ENCODE results near the gene SMIM32. TPM values are rescaled to one million over a fixed set of nuclear protein-coding genes. Genes with fewer than 3 reads are reported as not detected.

Gene SMIM32
- total RNA-seq, 1 donor from 2014 or later = 0.30 TPM

GRCh38 chr5:136141561-136141960, 51.4 kb downstream of the SMIM32 start:
- Histone ChIP-seq H3K4me1 (ENCODE audit: insufficient read depth, low read length) (no peaks in the 10 kb centered on the region), H3K9ac (ENCODE audit: low read length) (no peak overlapping the region), H3K79me2 (ENCODE audit: insufficient read depth, low read length) (peaks cover 100% of the 10 kb centered on the region), H4K20me1 (ENCODE audit: insufficient read depth, low read length) (peaks cover 98% of the 10 kb centered on the region), H3K4me2 (ENCODE audit: low read length) (no peak overlapping the region), H3K27me3 (ENCODE audit: insufficient read depth, low read length) (no peaks in the 10 kb centered on the region), H3K4me3 (ENCODE audit: insufficient read depth, low read depth, low read length) (no peak overlapping the region), H3K9me3 (ENCODE audit: insufficient read depth, low read depth, low read length) (no peaks in the 10 kb centered on the region), H3K27ac (ENCODE audit: low read depth, low read length) (no peak overlapping the region), H2AFZ (ENCODE audit: low read depth, low read length) (no peak overlapping the region), H3K36me3 (ENCODE audit: insufficient read depth, low read length) (no peaks in the 10 kb centered on the region)
- no peak for TF ChIP-seq CTCF (IDR thresholded peaks at IDR 0.05; ENCODE audit: insufficient read depth, low read depth, low read length)
- no peak for TF ChIP-seq EZH2 (IDR thresholded peaks at IDR 0.05; ENCODE audit: insufficient read depth, low read length)
- Mint-ChIP-seq H3K27ac (ENCODE audit: unreplicated experiment) (no peak overlapping the region), H3K9me3 (ENCODE audit: unreplicated experiment) (no peaks in the 10 kb centered on the region), H3K4me1 (ENCODE audit: low read depth, unreplicated experiment) (peaks cover 16% of the 10 kb centered on the region), H3K27me3 (ENCODE audit: low read depth, unreplicated experiment) (no peaks in the 10 kb centered on the region), H3K4me3 (ENCODE audit: unreplicated experiment) (no peak overlapping the region), H3K36me3 (ENCODE audit: low read depth, unreplicated experiment) (peaks cover 3% of the 10 kb centered on the region)
- no peak for FAIRE-seq
- DNase-seq (ENCODE audit: low read depth) = no peak

Other genes with a start within 250 kb of the SMIM32 start
- gene LECT2, start 238.2 kb downstream of the SMIM32 start, total RNA-seq = not detected in 2 replicates
- gene TGFBI, start 164.2 kb downstream of the SMIM32 start, total RNA-seq = 1,145 and 1,862 TPM in 2 replicates
- 70.0 and 71.3 TPM in 2 replicates for gene SMAD5, start 60.3 kb downstream of the SMIM32 start, total RNA-seq
- gene TRPC7, start 172.4 kb upstream of the SMIM32 start, total RNA-seq = not detected in 2 replicates